Measurements from ENCODE around the gene EPSTI1.

Gene EPSTI1

GRCh38 chr13:42926043-42926442, 66.0 kb downstream of the EPSTI1 start:
- no peak overlapping the region for H3K4me3 ChIP-seq (ENCODE audit: low read depth, low read length, poor library complexity, severe bottlenecking)
- no peaks in the 10 kb centered on the region for H3K4me1 ChIP-seq (ENCODE audit: insufficient read depth, low read length, severe bottlenecking)
- H3K9me2 ChIP-seq (ENCODE audit: low read depth, low read length), result no peaks in the 10 kb centered on the region
- no peaks in the 10 kb centered on the region for H4K20me1 ChIP-seq (ENCODE audit: insufficient read depth, low read length)
- no peak overlapping the region for H3K4me2 ChIP-seq (ENCODE audit: low read length)
- no peak overlapping the region for H2AFZ ChIP-seq (ENCODE audit: low read length)
- no peak overlapping the region for H3K27ac ChIP-seq (ENCODE audit: low read depth, low read length, poor library complexity, severe bottlenecking)
- H3F3A ChIP-seq (ENCODE audit: insufficient read depth, low read length), result no peaks in the 10 kb centered on the region
- H3K9me3 ChIP-seq (ENCODE audit: low read length), result no peaks in the 10 kb centered on the region
- no peaks in the 10 kb centered on the region for H3K27me3 ChIP-seq (ENCODE audit: insufficient read depth, low read length)
- H3K9ac ChIP-seq (ENCODE audit: low read length), result no peak overlapping the region
- no peaks in the 10 kb centered on the region for H3K36me3 ChIP-seq (ENCODE audit: insufficient read depth, low read length)
- H3K79me2 ChIP-seq (ENCODE audit: insufficient read depth, low read length), result no peaks in the 10 kb centered on the region
- no peak for TF ChIP-seq EZH2 (IDR thresholded peaks at IDR 0.05; ENCODE audit: borderline replicate concordance, low read length)
- TF ChIP-seq, protein P1, sequence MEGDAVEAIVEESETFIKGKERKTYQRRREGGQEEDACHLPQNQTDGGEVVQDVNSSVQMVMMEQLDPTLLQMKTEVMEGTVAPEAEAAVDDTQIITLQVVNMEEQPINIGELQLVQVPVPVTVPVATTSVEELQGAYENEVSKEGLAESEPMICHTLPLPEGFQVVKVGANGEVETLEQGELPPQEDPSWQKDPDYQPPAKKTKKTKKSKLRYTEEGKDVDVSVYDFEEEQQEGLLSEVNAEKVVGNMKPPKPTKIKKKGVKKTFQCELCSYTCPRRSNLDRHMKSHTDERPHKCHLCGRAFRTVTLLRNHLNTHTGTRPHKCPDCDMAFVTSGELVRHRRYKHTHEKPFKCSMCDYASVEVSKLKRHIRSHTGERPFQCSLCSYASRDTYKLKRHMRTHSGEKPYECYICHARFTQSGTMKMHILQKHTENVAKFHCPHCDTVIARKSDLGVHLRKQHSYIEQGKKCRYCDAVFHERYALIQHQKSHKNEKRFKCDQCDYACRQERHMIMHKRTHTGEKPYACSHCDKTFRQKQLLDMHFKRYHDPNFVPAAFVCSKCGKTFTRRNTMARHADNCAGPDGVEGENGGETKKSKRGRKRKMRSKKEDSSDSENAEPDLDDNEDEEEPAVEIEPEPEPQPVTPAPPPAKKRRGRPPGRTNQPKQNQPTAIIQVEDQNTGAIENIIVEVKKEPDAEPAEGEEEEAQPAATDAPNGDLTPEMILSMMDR (IDR thresholded peaks at IDR 0.05; ENCODE audit: low read length), result no peak

GRCh38 chr13:42925626-42926025, 66.4 kb downstream of the EPSTI1 start:
- no peaks in the 10 kb centered on the region for H3K36me3 ChIP-seq (ENCODE audit: insufficient read depth, low read length)
- no peaks in the 10 kb centered on the region for H3K27me3 ChIP-seq (ENCODE audit: insufficient read depth, low read length)
- no peak overlapping the region for H3K4me3 ChIP-seq (ENCODE audit: low read depth, low read length, poor library complexity, severe bottlenecking)
- H3K4me2 ChIP-seq (ENCODE audit: low read length), result no peak overlapping the region
- no peak overlapping the region for H3K9ac ChIP-seq (ENCODE audit: low read length)
- no peaks in the 10 kb centered on the region for H3K9me2 ChIP-seq (ENCODE audit: low read depth, low read length)
- no peaks in the 10 kb centered on the region for H3K79me2 ChIP-seq (ENCODE audit: insufficient read depth, low read length)
- TF ChIP-seq, protein P1 (IDR thresholded peaks at IDR 0.05; ENCODE audit: low read length), result no peak
- no peak for TF ChIP-seq EZH2 (IDR thresholded peaks at IDR 0.05; ENCODE audit: borderline replicate concordance, low read length)
- H3F3A ChIP-seq (ENCODE audit: insufficient read depth, low read length), result no peaks in the 10 kb centered on the region
- no peak overlapping the region for H2AFZ ChIP-seq (ENCODE audit: low read length)
- no peaks in the 10 kb centered on the region for H3K4me1 ChIP-seq (ENCODE audit: insufficient read depth, low read length, severe bottlenecking)
- no peaks in the 10 kb centered on the region for H3K9me3 ChIP-seq (ENCODE audit: low read length)
- H3K27ac ChIP-seq (ENCODE audit: low read depth, low read length, poor library complexity, severe bottlenecking), result no peak overlapping the region
- H4K20me1 ChIP-seq (ENCODE audit: insufficient read depth, low read length), result no peaks in the 10 kb centered on the region

GRCh38 chr13:42924344-42924743, 67.7 kb downstream of the EPSTI1 start:
- no peak overlapping the region for H2AFZ ChIP-seq (ENCODE audit: low read length)
- H3K27me3 ChIP-seq (ENCODE audit: insufficient read depth, low read length), result no peaks in the 10 kb centered on the region
- no peak overlapping the region for H3K27ac ChIP-seq (ENCODE audit: low read depth, low read length, poor library complexity, severe bottlenecking)
- H4K20me1 ChIP-seq (ENCODE audit: insufficient read depth, low read length), result no peaks in the 10 kb centered on the region
- TF ChIP-seq, protein P1 (IDR thresholded peaks at IDR 0.05; ENCODE audit: low read length), result no peak
- no peak for TF ChIP-seq EZH2 (IDR thresholded peaks at IDR 0.05; ENCODE audit: borderline replicate concordance, low read length)
- no peaks in the 10 kb centered on the region for H3K4me1 ChIP-seq (ENCODE audit: insufficient read depth, low read length, severe bottlenecking)
- no peaks in the 10 kb centered on the region for H3K79me2 ChIP-seq (ENCODE audit: insufficient read depth, low read length)
- H3K9ac ChIP-seq (ENCODE audit: low read length), result no peak overlapping the region
- H3F3A ChIP-seq (ENCODE audit: insufficient read depth, low read length), result no peaks in the 10 kb centered on the region
- H3K36me3 ChIP-seq (ENCODE audit: insufficient read depth, low read length), result no peaks in the 10 kb centered on the region
- no peak overlapping the region for H3K4me3 ChIP-seq (ENCODE audit: low read depth, low read length, poor library complexity, severe bottlenecking)
- no peak overlapping the region for H3K4me2 ChIP-seq (ENCODE audit: low read length)
- H3K9me2 ChIP-seq (ENCODE audit: low read depth, low read length), result no peaks in the 10 kb centered on the region
- no peaks in the 10 kb centered on the region for H3K9me3 ChIP-seq (ENCODE audit: low read length)
